Ammon's horn (tissue), 1 donor: ENCODE data around the gene TRANK1.
"Not testable (repeated sequence)": the region's sequence is repeated elsewhere in the genome, so short reads cannot be mapped to it uniquely, and the experiment has no call there.

Source experiments
- DNase-seq: peaks from one replicate; pipeline ENCODE4 v3.0.0-alpha.2; 2016; ENCODE audit warnings: low spot score

The TRANK1 gene

GRCh38 chr3:36892457-36893136 lies 52.3 kb downstream of the TRANK1 start:
- no peak for DNase-seq

GRCh38 chr3:36891701-36892160 lies 53.1 kb downstream of the TRANK1 start:
- no peak for DNase-seq

GRCh38 chr3:36891097-36891496 lies 53.8 kb downstream of the TRANK1 start:
- not testable (repeated sequence) for DNase-seq

GRCh38 chr3:36890261-36890660 lies 54.6 kb downstream of the TRANK1 start:
- DNase-seq, result no peak

- no peak for DNase-seq
Observed at GRCh38 chr3:36881735-36882134, 63.1 kb downstream of the TRANK1 start.

GRCh38 chr3:36879842-36880241 lies 65.0 kb downstream of the TRANK1 start:
- DNase-seq, result not testable (repeated sequence)

- DNase-seq, result no peak
Observed at GRCh38 chr3:36877930-36878685, 66.7 kb downstream of the TRANK1 start.

- peak; percentile 23 for DNase-seq
Observed at GRCh38 chr3:36876181-36876936, 68.5 kb downstream of the TRANK1 start.

- no peak for DNase-seq
Observed at GRCh38 chr3:36875397-36875796, 69.5 kb downstream of the TRANK1 start.

GRCh38 chr3:36874424-36874823 lies 70.4 kb downstream of the TRANK1 start:
- no peak for DNase-seq

- DNase-seq, result no peak
Observed at GRCh38 chr3:36871379-36872126, 73.3 kb downstream of the TRANK1 start.

- DNase-seq, result peak; percentile 88
Observed at GRCh38 chr3:36868614-36869436, 76.0 kb downstream of the TRANK1 start.

- DNase-seq, result no peak
Observed at GRCh38 chr3:36867810-36868209, 77.0 kb downstream of the TRANK1 start.

- no peak for DNase-seq
Observed at GRCh38 chr3:36866368-36866767, 78.5 kb downstream of the TRANK1 start.

- no peak for DNase-seq
Observed at GRCh38 chr3:36864180-36865053, 80.4 kb downstream of the TRANK1 start.

GRCh38 chr3:36862076-36862755 lies 82.6 kb downstream of the TRANK1 start:
- no peak for DNase-seq

GRCh38 chr3:36859494-36859893 lies 85.4 kb downstream of the TRANK1 start:
- no peak for DNase-seq

GRCh38 chr3:36852071-36852470 lies 92.8 kb downstream of the TRANK1 start:
- DNase-seq, result no peak

GRCh38 chr3:36850743-36851142 lies 94.1 kb downstream of the TRANK1 start:
- DNase-seq, result no peak
